ENCODE measurements around the gene CENPV.
"Not testable (repeated sequence)": the region's sequence is repeated elsewhere in the genome, so short reads cannot be mapped to it uniquely, and the experiment has no call there.

CENPV gene

DNA sequence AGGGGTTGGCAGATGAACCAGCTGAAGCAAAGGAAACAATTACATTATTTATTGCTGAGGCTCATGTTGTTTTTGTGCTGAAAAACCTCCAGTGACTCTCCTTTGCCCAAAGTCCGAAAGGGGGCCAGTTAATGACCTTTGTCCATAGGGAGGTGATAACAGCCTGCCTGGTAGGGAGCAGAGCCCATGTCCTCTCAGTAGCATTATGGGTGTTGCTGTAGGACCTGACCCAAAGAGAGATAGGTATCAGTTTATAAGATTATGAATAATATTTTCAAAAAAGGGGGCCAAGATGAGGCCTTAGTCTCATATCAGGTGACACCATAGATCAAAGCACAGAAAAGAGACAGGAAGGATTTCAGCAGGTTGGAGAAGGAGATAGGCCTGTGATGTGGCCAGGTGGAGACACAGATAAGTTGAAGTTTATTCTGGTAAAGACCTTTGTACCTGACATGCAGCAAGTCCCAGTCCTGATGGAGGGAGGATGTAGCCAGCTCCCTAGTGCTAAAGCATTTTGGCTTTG lies 55.1 kb downstream of the CENPV start:
- H3K36me3 ChIP-seq: no peaks in the 10 kb centered on the region
- no peaks in the 10 kb centered on the region for H3K27me3 ChIP-seq
- no peaks in the 10 kb centered on the region for H3K4me1 ChIP-seq
- H3K4me3 ChIP-seq (ENCODE audit: low read depth, low read length): no peak overlapping the region
- TF ChIP-seq, protein P1, sequence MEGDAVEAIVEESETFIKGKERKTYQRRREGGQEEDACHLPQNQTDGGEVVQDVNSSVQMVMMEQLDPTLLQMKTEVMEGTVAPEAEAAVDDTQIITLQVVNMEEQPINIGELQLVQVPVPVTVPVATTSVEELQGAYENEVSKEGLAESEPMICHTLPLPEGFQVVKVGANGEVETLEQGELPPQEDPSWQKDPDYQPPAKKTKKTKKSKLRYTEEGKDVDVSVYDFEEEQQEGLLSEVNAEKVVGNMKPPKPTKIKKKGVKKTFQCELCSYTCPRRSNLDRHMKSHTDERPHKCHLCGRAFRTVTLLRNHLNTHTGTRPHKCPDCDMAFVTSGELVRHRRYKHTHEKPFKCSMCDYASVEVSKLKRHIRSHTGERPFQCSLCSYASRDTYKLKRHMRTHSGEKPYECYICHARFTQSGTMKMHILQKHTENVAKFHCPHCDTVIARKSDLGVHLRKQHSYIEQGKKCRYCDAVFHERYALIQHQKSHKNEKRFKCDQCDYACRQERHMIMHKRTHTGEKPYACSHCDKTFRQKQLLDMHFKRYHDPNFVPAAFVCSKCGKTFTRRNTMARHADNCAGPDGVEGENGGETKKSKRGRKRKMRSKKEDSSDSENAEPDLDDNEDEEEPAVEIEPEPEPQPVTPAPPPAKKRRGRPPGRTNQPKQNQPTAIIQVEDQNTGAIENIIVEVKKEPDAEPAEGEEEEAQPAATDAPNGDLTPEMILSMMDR (IDR thresholded peaks at IDR 0.05; ENCODE audit: low read depth, low read length): no peak
- no peaks in the 10 kb centered on the region for H3K9me3 ChIP-seq
- no peak for DNase-seq

DNA sequence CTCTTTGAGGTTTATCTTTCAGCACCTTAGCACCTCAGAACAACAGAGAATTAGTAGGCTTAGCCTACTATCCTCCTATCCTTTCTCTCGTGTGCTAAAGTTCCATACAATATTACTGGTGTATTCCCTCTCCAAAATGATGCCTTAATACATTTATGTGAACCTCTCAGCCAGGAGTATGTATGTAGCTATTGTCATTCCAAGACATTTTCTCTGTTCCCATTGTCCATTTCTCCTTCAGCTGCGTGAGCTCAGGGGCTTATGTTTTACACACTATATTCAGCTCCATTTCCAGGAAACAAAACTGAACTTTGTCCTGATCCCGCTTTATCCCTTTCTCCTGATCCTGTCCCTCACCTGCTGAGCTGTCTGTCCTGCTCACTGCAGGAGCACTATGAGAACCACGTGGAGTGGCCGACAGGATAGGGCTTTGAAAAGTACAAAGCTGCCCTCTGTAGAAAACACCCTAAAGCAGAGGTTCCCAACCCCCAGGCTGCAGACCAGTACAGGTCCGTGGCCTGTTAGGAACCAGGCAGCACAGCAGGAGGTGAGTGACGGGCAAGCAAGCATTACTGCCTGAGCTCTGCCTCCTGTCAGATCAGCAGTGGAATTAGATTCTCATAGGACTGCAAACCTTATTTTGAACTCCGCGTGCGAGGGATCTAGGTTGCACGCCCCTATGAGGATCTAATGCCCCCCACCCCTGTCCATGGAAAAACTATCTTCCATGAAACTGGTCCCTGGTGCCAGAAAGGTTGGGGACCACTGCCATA lies 55.7 kb downstream of the CENPV start:
- H3K4me3 ChIP-seq (ENCODE audit: low read depth, low read length): no peak overlapping the region

DNA sequence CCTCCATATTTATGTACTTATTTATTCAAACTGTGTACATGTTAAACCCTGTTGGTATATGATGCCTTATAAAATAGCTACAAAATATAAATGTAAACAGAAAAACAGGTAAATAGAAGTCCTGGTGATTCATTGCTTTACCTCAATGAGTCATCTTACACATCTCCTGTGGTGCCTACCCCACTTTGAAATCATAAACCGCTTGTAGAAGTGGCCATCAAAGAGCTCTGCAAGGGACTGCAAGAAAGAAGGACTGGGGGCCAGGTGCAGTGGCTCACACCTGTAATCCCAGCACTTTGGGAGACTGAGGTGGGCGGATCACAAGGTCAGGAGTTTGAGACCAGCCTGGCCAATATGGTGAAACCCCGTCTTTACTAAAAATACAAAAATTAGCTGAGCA lies 57.2 kb downstream of the CENPV start:
- H3K36me3 ChIP-seq; H3K4me3 ChIP-seq (ENCODE audit: low read depth, low read length): not testable (repeated sequence)

More for the DNA sequence above, 55.7 kb downstream of the CENPV start:
- H3K4me1 ChIP-seq: no peaks in the 10 kb centered on the region
- TF ChIP-seq, protein P1 (IDR thresholded peaks at IDR 0.05; ENCODE audit: low read depth, low read length): no peak
- no peak for DNase-seq
- no peaks in the 10 kb centered on the region for H3K36me3 ChIP-seq
- no peaks in the 10 kb centered on the region for H3K9me3 ChIP-seq
- H3K27me3 ChIP-seq: no peaks in the 10 kb centered on the region

DNA sequence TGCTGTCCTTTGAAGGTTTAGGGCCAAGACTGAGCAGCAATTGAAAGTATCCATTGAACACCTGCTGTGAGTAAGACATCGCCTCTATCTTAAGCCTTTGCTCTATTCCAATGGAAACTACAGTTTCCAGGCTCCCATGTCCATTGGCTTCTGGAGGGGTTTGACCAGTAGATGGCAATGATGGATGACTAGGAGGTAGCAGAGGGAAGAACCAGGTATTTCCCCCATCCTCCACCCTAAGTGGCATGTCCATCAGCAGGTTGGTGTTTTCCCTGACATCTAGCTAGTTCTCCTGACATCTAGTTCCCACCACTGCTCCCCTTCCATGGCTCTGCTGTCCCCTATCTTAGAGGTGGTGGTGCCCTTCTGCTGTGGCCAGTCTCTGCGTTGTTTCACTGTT lies 58.7 kb downstream of the CENPV start:
- TF ChIP-seq, protein P1 (IDR thresholded peaks at IDR 0.05; ENCODE audit: low read depth, low read length): no peak
- H3K4me3 ChIP-seq (ENCODE audit: low read depth, low read length): no peak overlapping the region
- no peaks in the 10 kb centered on the region for H3K9me3 ChIP-seq
- H3K36me3 ChIP-seq: no peaks in the 10 kb centered on the region
- no peak for DNase-seq
- H3K27me3 ChIP-seq: no peaks in the 10 kb centered on the region
- H3K4me1 ChIP-seq: no peaks in the 10 kb centered on the region

More for the DNA sequence above, 57.2 kb downstream of the CENPV start:
- not testable (repeated sequence) for H3K27me3 ChIP-seq, H3K9me3 ChIP-seq, H3K4me1 ChIP-seq, DNase-seq

DNA sequence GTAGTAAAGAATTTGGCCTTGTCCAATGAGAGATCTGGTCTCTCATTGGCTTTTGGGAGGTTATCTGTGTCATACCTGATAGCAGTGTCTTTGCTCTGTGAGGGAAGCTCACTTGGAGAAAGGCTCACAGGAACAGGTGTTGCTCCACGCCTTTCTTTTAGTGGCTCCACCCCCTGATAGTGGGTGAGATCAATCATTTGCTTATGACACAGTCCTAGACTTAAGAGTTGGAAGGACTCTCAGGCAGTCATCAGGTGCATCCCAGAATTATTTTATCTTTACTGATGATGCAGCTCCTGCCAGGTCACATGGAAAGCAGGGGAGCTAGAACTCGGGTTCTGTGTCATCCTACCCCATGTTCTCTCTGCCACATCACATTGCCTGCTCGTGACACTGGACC lies 59.3 kb downstream of the CENPV start:
- Histone ChIP-seq H3K9me3 (no peaks in the 10 kb centered on the region), H3K4me1 (no peaks in the 10 kb centered on the region), H3K36me3 (no peaks in the 10 kb centered on the region), H3K27me3 (no peaks in the 10 kb centered on the region), H3K4me3 (ENCODE audit: low read depth, low read length) (no peak overlapping the region)
- DNase-seq: no peak
- TF ChIP-seq, protein P1 (IDR thresholded peaks at IDR 0.05; ENCODE audit: low read depth, low read length): no peak

All from BE2C (cell line).